Inflammatory macrophage (primary cell): ENCODE measurements around the gene GAPVD1.

ENCODE experiments used
- DNase-seq, 2 donors: peaks; one replicate each; pipeline ENCODE4 v3.0.0-alpha.2; 2020 to 2022

Gene GAPVD1

GRCh38 chr9:125317704-125318103, 56.1 kb downstream of the GAPVD1 start:
- no peak for DNase-seq

- no peak for DNase-seq
These were observed 59.9 kb downstream of the GAPVD1 start for GRCh38 chr9:125321496-125321895.

GRCh38 chr9:125323615-125324014, 62.0 kb downstream of the GAPVD1 start:
- DNase-seq = no peak

- DNase-seq = no peak
These were observed 64.2 kb downstream of the GAPVD1 start for GRCh38 chr9:125325826-125326225.

- no peak for DNase-seq
These were observed 68.4 kb downstream of the GAPVD1 start for GRCh38 chr9:125329978-125330377.

GRCh38 chr9:125330587-125330986, 69.0 kb downstream of the GAPVD1 start:
- no peak for DNase-seq

GRCh38 chr9:125332527-125332926, 70.9 kb downstream of the GAPVD1 start:
- no peak for DNase-seq

- DNase-seq = no peak
These were observed 75.6 kb downstream of the GAPVD1 start for GRCh38 chr9:125337236-125337635.

- no peak for DNase-seq
These were observed 77.3 kb downstream of the GAPVD1 start for GRCh38 chr9:125338929-125339328.

- DNase-seq = no peak
These were observed 79.9 kb downstream of the GAPVD1 start for GRCh38 chr9:125341566-125341965.

GRCh38 chr9:125343518-125344275, 82.1 kb downstream of the GAPVD1 start:
- DNase-seq = no peak

GRCh38 chr9:125346080-125346732, 84.6 kb downstream of the GAPVD1 start:
- DNase-seq = no peak

- DNase-seq = no peak
These were observed 94.0 kb downstream of the GAPVD1 start for GRCh38 chr9:125355601-125356000.

GRCh38 chr9:125356032-125356431, 94.4 kb downstream of the GAPVD1 start:
- DNase-seq = no peak

GRCh38 chr9:125359011-125359410, 97.4 kb downstream of the GAPVD1 start:
- DNase-seq = no peak

GRCh38 chr9:125360601-125361000, 99.0 kb downstream of the GAPVD1 start:
- DNase-seq = no peak

- peak; percentile 42 to 67 for DNase-seq
These were observed 100.4 kb downstream of the GAPVD1 start for GRCh38 chr9:125361837-125362531.

- no peak for DNase-seq
These were observed 105.0 kb downstream of the GAPVD1 start for GRCh38 chr9:125366676-125367075.

GRCh38 chr9:125370786-125371185, 109.2 kb downstream of the GAPVD1 start:
- no peak for DNase-seq

- no peak for DNase-seq
These were observed 111.0 kb downstream of the GAPVD1 start for GRCh38 chr9:125372441-125373226.

GRCh38 chr9:125374443-125375309, 113.0 kb downstream of the GAPVD1 start:
- peak; percentile 59 to 69 for DNase-seq

GRCh38 chr9:125375820-125376219, 114.2 kb downstream of the GAPVD1 start:
- DNase-seq = no peak
